Fibroblast of lung (primary cell): ENCODE measurements around the gene CD160.

ENCODE experiments used
- EZH2 ChIP-seq: IDR thresholded peaks from 2 replicates; pipeline ENCODE4 v1.5.1; 2012; ENCODE audit warnings: low read length, control low read depth, mild to moderate bottlenecking; ENCODE audit errors: missing control alignments
- TF ChIP-seq, protein P1 (sequence below), 2 donors: IDR thresholded peaks in 1 of 2; conservative IDR thresholded peaks in 1 of 2; 1 replicate in 1 of 2; 2 replicates in 1 of 2; pipeline ENCODE4 v1.5.1; 2011 to 2012; ENCODE audit warnings: low read length in 2 of 2, control low read depth in 1 of 2, inconsistent platforms in 1 of 2, low read depth in 1 of 2, mild to moderate bottlenecking in 1 of 2

DNA sequence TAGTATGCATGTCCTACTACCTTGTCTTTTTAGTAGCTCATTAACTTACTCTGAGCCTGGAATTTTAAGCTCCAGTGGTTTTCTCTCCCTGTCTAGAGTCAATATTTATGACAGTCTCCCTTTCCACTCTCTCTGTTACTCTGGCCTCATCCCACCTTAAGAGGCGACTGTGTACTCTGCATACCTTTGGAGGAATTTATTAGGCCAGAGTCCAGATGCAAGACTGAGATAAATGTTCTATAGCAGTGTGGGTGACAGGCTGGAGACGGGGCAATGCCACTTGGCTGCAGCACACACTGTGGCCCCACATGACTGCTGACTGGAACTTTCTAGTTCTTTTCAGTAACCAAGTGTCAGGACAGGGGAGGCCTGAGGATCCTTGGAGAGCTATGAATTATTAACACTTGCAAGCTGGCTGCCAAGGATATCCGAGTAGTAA is 8.1 kb upstream of the CD160 start:
- TF ChIP-seq, protein P1, sequence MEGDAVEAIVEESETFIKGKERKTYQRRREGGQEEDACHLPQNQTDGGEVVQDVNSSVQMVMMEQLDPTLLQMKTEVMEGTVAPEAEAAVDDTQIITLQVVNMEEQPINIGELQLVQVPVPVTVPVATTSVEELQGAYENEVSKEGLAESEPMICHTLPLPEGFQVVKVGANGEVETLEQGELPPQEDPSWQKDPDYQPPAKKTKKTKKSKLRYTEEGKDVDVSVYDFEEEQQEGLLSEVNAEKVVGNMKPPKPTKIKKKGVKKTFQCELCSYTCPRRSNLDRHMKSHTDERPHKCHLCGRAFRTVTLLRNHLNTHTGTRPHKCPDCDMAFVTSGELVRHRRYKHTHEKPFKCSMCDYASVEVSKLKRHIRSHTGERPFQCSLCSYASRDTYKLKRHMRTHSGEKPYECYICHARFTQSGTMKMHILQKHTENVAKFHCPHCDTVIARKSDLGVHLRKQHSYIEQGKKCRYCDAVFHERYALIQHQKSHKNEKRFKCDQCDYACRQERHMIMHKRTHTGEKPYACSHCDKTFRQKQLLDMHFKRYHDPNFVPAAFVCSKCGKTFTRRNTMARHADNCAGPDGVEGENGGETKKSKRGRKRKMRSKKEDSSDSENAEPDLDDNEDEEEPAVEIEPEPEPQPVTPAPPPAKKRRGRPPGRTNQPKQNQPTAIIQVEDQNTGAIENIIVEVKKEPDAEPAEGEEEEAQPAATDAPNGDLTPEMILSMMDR (conservative IDR thresholded peaks at IDR 0.05 in 1 of 2, IDR thresholded peaks at IDR 0.05 in 1 of 2; ENCODE audit: low read depth in 1 of 2, low read length in 2 of 2): no peak
- TF ChIP-seq EZH2: no peak
